ENCODE data around the gene DICER1. TPM values are rescaled to one million over a fixed set of nuclear protein-coding genes. Genes with fewer than 3 reads are reported as not detected.

DICER1 gene
- total RNA-seq, 4 donors from 2014 or later: 29.4 to 63.7 (median 37.9) TPM

DNA sequence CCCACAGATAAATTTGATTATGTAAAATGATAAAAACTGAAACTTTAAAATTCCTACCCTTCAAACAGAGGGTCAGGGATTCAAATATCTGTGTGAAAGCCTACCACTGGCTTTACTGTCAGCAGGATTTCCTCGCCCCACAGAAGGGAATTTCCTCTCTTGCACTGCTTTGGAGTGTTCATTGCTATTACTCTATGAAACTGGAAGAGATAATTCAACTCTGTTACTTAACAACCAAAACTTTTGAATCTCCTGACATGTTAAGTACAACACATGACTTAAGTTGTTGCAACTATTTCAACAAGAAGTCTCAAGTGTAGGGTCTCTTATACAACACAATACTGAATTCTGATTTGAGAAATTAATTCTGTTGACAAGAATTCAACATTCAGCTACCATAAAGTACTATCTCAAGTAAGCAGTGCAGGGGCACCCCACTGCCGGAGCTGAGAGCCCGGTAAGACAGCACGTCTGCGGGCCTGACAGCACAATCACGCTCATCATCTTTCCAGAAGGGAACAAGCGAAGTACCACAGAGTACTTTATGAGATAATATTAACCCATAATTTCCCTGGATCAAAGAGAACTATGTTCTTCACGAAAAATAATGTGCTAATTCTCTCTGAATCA is 22.9 kb downstream of the DICER1 start:
- no peaks in the 10 kb centered on the region for H3K27me3 ChIP-seq
- H3K4me1 ChIP-seq: peaks cover 3 to 18% of the 10 kb centered on the region in 2 donors
- TF ChIP-seq POLR2A (IDR thresholded peaks at IDR 0.05): no peak
- TF ChIP-seq, protein P1, sequence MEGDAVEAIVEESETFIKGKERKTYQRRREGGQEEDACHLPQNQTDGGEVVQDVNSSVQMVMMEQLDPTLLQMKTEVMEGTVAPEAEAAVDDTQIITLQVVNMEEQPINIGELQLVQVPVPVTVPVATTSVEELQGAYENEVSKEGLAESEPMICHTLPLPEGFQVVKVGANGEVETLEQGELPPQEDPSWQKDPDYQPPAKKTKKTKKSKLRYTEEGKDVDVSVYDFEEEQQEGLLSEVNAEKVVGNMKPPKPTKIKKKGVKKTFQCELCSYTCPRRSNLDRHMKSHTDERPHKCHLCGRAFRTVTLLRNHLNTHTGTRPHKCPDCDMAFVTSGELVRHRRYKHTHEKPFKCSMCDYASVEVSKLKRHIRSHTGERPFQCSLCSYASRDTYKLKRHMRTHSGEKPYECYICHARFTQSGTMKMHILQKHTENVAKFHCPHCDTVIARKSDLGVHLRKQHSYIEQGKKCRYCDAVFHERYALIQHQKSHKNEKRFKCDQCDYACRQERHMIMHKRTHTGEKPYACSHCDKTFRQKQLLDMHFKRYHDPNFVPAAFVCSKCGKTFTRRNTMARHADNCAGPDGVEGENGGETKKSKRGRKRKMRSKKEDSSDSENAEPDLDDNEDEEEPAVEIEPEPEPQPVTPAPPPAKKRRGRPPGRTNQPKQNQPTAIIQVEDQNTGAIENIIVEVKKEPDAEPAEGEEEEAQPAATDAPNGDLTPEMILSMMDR (IDR thresholded peaks at IDR 0.05 in 4 of 5, conservative IDR thresholded peaks at IDR 0.05 in 1 of 5): no peak
- intact Hi-C loops (cut with DNase I; ENCODE audit: low total_unique reads): no loop called here
- in situ Hi-C loops (cut with MboI; ENCODE audit: low sequenced_read_pairs in 4 of 4): loop anchor here in 1 of 4 donors (25.0 kb wide), 1 partner anchor 403 kb away; the partner anchor contains the start of gene GLRX5
- H3K9me3 ChIP-seq: no peaks in the 10 kb centered on the region
- H3K4me3 ChIP-seq: no peak overlapping the region
- DNase-seq: no peak
- H3K27ac ChIP-seq: no peak overlapping the region
- ATAC-seq: no peak
- peaks cover 0 to 12% of the 10 kb centered on the region in 2 donors for H3K36me3 ChIP-seq

DNA sequence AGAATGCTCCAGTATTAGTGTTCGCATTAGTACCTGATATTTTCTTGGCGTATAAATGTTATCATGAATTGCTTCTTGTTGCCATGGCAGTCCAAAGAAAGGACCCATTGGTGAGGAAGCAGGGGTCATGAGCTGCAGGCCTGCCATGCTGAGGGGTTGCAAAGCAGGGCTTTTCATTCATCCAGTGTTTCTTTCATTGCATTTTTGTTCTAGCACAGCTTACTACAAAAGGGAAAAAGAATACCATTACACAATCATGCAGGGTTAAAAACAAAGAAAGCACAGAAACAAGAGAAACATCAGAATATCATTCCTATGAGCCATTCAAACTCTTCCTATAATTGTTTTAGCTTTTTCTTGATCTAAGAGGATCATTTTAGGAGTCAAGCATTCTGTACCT is 24.0 kb downstream of the DICER1 start:
- no peak for DNase-seq
- H3K4me3 ChIP-seq: no peak overlapping the region
- peaks cover 0 to 12% of the 10 kb centered on the region in 2 donors for H3K36me3 ChIP-seq
- intact Hi-C loops (cut with DNase I; ENCODE audit: low total_unique reads): no loop called here
- H3K9me3 ChIP-seq: no peaks in the 10 kb centered on the region
- H3K4me1 ChIP-seq: peaks cover 5 to 17% of the 10 kb centered on the region in 2 donors
- TF ChIP-seq, protein P1 (IDR thresholded peaks at IDR 0.05 in 4 of 5, conservative IDR thresholded peaks at IDR 0.05 in 1 of 5): no peak
- no peak for TF ChIP-seq POLR2A (IDR thresholded peaks at IDR 0.05)
- H3K27ac ChIP-seq: no peak overlapping the region
- no peaks in the 10 kb centered on the region for H3K27me3 ChIP-seq
- no peak for ATAC-seq
- in situ Hi-C loops (cut with MboI; ENCODE audit: low sequenced_read_pairs in 4 of 4): loop anchor here in 1 of 4 donors (25.0 kb wide), 1 partner anchor 404 kb away; the partner anchor contains the start of gene GLRX5

DNA sequence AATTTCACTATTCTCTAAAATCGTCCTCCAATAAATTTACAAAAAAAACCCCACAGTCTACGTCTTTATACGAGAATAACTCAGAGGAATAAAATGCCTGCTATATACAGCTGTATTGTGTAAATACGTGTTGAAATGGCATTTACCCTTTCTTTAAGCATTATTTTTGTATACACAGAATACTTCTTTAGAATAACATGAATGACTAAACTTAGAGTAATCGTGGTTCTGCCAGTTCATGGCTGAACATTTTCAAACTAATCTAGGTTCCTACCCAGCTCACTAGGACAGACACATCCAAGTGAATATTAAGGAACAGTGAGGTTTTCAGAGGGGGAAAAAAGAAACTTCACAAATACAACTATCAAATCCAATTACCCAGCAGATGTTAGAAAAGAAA is 24.6 kb downstream of the DICER1 start:
- Histone ChIP-seq H3K4me1 (peaks cover 5 to 13% of the 10 kb centered on the region in 2 donors), H3K9me3 (no peaks in the 10 kb centered on the region), H3K27me3 (no peaks in the 10 kb centered on the region), H3K4me3 (no peak overlapping the region), H3K36me3 (peaks cover 0 to 12% of the 10 kb centered on the region in 2 donors), H3K27ac (no peak overlapping the region)
- TF ChIP-seq, protein P1 (IDR thresholded peaks at IDR 0.05 in 4 of 5, conservative IDR thresholded peaks at IDR 0.05 in 1 of 5): no peak
- no peak for TF ChIP-seq POLR2A (IDR thresholded peaks at IDR 0.05)
- DNase-seq (no peak), ATAC-seq (no peak)
- intact Hi-C loops (cut with DNase I; ENCODE audit: low total_unique reads) (no loop called here), in situ Hi-C loops (cut with MboI; ENCODE audit: low sequenced_read_pairs in 4 of 4) (loop anchor here in 1 of 4 donors (25.0 kb wide), 1 partner anchor 405 kb away; the partner anchor contains the start of gene GLRX5)

DNA sequence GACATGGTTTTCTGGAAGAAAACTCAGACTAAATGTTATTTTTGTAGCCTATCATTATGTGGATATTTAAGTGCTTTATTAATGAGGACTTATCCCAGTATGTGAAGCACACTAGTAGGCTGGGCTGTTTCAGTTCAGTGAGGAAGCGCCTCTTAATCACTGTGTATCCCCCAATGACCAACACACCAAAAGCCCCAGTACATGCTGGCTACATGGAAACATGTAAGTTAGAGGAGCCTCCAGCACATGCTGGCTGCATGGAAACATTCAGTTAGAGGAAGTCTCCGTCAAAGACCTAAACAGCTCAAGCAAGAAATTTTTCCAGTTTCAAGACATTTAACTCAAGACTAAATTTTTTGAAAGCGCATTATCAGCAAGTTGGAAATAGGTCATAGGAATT is 26.8 kb downstream of the DICER1 start:
- Histone ChIP-seq H3K27me3 (no peaks in the 10 kb centered on the region), H3K27ac (no peak overlapping the region), H3K9me3 (no peaks in the 10 kb centered on the region), H3K4me1 (peaks cover 5 to 13% of the 10 kb centered on the region in 2 donors), H3K4me3 (no peak overlapping the region), H3K36me3 (peaks cover 0 to 12% of the 10 kb centered on the region in 2 donors)
- DNase-seq (no peak), ATAC-seq (no peak)
- intact Hi-C loops (cut with DNase I; ENCODE audit: low total_unique reads) (no loop called here), in situ Hi-C loops (cut with MboI; ENCODE audit: low sequenced_read_pairs in 4 of 4) (loop anchor here in 1 of 4 donors (25.0 kb wide), 1 partner anchor 407 kb away; the partner anchor contains the start of gene GLRX5)
- TF ChIP-seq, protein P1 (IDR thresholded peaks at IDR 0.05 in 4 of 5, conservative IDR thresholded peaks at IDR 0.05 in 1 of 5): no peak
- TF ChIP-seq POLR2A (IDR thresholded peaks at IDR 0.05): no peak
